GM12864 (cell line): ENCODE results near the gene CENPU.

ENCODE experiments used
- DNase-seq: peaks from one replicate; pipeline ENCODE4 v3.0.0-alpha.2; 2011; ENCODE audit warnings: low read depth
- H3K4me3 ChIP-seq: 2 replicates; pipeline ENCODE4 v1.5.1; 2011; ENCODE audit warnings: mild to moderate bottlenecking, low read depth, low read length, control low read depth
- CTCF ChIP-seq: IDR thresholded peaks from 2 replicates; pipeline ENCODE4 v1.5.1; 2011; ENCODE audit warnings: low read depth, mild to moderate bottlenecking, moderate library complexity, low read length, control low read depth, inconsistent platforms; ENCODE audit errors: missing control alignments

Gene CENPU

DNA sequence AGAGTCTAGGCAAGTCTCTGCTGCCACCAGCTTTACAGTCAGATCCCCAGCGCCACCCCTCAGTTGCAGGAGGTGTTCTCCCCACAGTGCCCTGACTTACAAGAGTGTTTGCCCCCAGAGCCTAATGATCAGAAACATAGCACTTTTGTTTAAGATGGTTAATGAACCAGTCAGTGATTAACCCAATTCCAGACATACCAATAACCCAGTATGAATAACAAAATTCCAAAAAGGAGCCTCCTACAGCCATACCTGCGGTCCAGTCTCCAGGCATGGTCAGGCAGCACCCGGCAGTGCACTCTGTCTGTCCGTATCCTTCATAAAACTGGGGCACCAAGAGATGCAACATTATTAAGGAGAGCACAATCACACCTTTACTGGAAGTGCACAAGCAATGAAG lies 30.7 kb upstream of the CENPU start:
- H3K4me3 ChIP-seq: no peak overlapping the region
- TF ChIP-seq CTCF: no peak
- no peak for DNase-seq

- no peak for TF ChIP-seq CTCF
- H3K4me3 ChIP-seq: no peak overlapping the region
Measured at GRCh38 chr4:184763150-184763780, 29.4 kb upstream of the CENPU start.

DNA sequence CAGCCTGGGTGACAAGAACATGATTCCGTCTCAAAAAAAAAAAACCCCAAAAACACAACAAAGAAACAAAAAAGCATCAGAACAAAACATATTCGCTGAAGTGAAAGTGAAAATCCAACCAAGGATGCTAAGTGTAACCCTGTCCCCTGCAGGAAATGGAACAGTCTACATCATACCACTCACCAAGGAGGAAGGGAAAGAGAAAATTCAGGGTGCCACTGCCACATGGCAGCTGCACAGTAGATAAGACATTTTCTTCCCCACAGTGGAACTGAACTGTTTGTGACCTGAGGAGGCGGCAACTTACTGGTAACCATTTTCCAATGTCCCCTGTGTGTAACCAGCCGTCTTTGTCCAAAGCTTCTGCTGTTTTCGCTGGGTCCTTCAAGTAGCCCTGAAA lies 28.2 kb upstream of the CENPU start:
- no peak overlapping the region for H3K4me3 ChIP-seq
- DNase-seq: no peak
- TF ChIP-seq CTCF: no peak

More at GRCh38 chr4:184763150-184763780, 29.4 kb upstream of the CENPU start:
- DNase-seq: no peak

DNA sequence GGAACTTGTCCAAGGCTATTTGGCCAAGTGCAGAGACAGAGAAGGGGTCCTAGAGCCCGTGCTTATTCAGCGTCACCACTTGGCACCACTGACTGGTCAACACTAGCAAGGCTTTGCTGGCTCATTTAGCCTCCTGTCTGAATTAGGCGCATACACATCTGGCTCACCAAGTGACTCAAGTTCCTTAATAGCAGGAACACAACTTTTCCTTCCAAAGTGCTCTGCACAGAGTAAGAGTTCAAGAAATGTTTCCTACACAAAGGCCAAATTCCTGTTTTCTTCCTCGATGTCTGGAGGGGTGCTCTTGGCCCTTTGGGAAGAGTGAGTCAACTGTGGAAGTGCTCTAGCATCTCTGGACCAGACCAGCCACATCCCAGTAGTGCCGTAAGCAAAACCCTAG lies 26.8 kb upstream of the CENPU start:
- TF ChIP-seq CTCF: no peak
- DNase-seq: no peak
- H3K4me3 ChIP-seq: no peak overlapping the region

DNA sequence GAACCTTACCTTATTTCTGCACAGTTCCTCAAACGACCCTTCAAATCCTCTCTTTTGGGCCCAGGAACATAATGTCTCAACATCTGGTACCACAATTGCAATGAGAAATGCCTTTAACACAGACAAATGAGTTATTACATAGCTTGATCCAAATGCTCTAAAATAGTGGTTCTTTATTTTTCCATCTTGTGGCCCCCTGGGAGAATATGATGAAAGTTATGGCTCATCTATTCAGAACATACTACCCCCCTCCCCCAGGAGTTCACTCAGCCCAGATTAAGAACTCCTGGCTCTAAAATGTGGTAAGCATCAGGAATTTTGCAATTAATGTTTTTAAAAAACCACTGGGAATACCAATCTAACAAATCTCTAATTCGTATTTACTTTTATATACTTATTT lies 23.9 kb upstream of the CENPU start:
- DNase-seq: no peak

GRCh38 chr4:184756399-184756798 lies 22.5 kb upstream of the CENPU start:
- no peak for DNase-seq

More for the DNA sequence above, 23.9 kb upstream of the CENPU start:
- TF ChIP-seq CTCF: no peak
- no peak overlapping the region for H3K4me3 ChIP-seq

More at GRCh38 chr4:184756399-184756798, 22.5 kb upstream of the CENPU start:
- H3K4me3 ChIP-seq: no peak overlapping the region
- no peak for TF ChIP-seq CTCF
